Keratinocyte (primary cell): ENCODE measurements around the gene ALG5. TPM values are rescaled to one million over a fixed set of nuclear protein-coding genes. Genes with fewer than 3 reads are reported as not detected.

Source experiments
- DNase-seq: peaks from one replicate; pipeline ENCODE4 v3.0.0-alpha.2; 2011; ENCODE audit warnings: low read depth, missing footprints, low spot score
- FAIRE-seq: peaks from 2 replicates; lab custom pipeline; 2011; peaks lifted over from hg19 to GRCh38; lab: Jason Lieb, UNC
- H2AFZ ChIP-seq: 2 replicates; pipeline ENCODE4 v1.6.0; 2012; ENCODE audit warnings: low read length, control low read depth, inconsistent platforms; ENCODE audit not compliant: control insufficient read depth
- H3K27ac ChIP-seq: 2 replicates; pipeline ENCODE4 v1.5.1; 2011; ENCODE audit warnings: low read length; ENCODE audit not compliant: control insufficient read depth, insufficient read depth
- H3K27me3 ChIP-seq: 3 replicates; pipeline ENCODE4 v1.6.0; 2011; ENCODE audit warnings: low read length; ENCODE audit not compliant: control insufficient read depth, insufficient read depth; ENCODE audit errors: extremely low read depth
- H3K36me3 ChIP-seq, 2 experiments: 2 replicates in 1 of 2; 3 replicates in 1 of 2; pipeline ENCODE4 v1.5.1; 2011; ENCODE audit warnings: low read length in 2 of 2, mild to moderate bottlenecking in 1 of 2; ENCODE audit not compliant: control insufficient read depth in 2 of 2, insufficient read depth in 2 of 2; ENCODE audit errors: extremely low read depth in 1 of 2
- H3K4me1 ChIP-seq: 3 replicates; pipeline ENCODE4 v1.5.1; 2011; ENCODE audit warnings: low read length; ENCODE audit not compliant: control insufficient read depth, insufficient read depth; ENCODE audit errors: extremely low read depth
- H3K4me2 ChIP-seq: 3 replicates; pipeline ENCODE4 v1.6.0; 2011; ENCODE audit warnings: low read depth, low read length; ENCODE audit not compliant: control insufficient read depth, insufficient read depth; ENCODE audit errors: extremely low read depth
- H3K4me3 ChIP-seq, 3 experiments: fragments of 200-600 bp in 1 of 3; sonication (generic) in 1 of 3; 2 replicates in 2 of 3; 3 replicates in 1 of 3; pipeline ENCODE4 v1.5.1; 2011 to 2016; ENCODE audit warnings: low read length in 3 of 3, mild to moderate bottlenecking in 3 of 3, control low read depth in 2 of 3, inconsistent platforms in 1 of 3, low read depth in 1 of 3, mixed read lengths in 1 of 3, mixed run types in 1 of 3, moderate library complexity in 1 of 3; ENCODE audit not compliant: control insufficient read depth in 2 of 3, insufficient read depth in 2 of 3; ENCODE audit errors: extremely low read depth in 1 of 3
- H3K79me2 ChIP-seq: 2 replicates; pipeline ENCODE4 v1.6.0; 2012; ENCODE audit warnings: low read length; ENCODE audit not compliant: control insufficient read depth, insufficient read depth
- H3K9ac ChIP-seq: 3 replicates; pipeline ENCODE4 v1.6.0; 2011; ENCODE audit warnings: low read length; ENCODE audit not compliant: control insufficient read depth, insufficient read depth; ENCODE audit errors: extremely low read depth
- H3K9me1 ChIP-seq: 3 replicates; pipeline ENCODE4 v1.6.0; 2011; ENCODE audit warnings: low read length; ENCODE audit not compliant: control insufficient read depth, insufficient read depth; ENCODE audit errors: extremely low read depth
- H3K9me3 ChIP-seq: 2 replicates; pipeline ENCODE4 v1.5.1; 2012; ENCODE audit warnings: low read depth, low read length; ENCODE audit not compliant: control insufficient read depth
- H4K20me1 ChIP-seq: 3 replicates; pipeline ENCODE4 v1.6.0; 2011; ENCODE audit warnings: low read length; ENCODE audit not compliant: control insufficient read depth, insufficient read depth; ENCODE audit errors: extremely low read depth
- EZH2 ChIP-seq: IDR thresholded peaks from one replicate; pipeline ENCODE4 v1.6.1; 2012; ENCODE audit warnings: inconsistent platforms, mild to moderate bottlenecking, low read length, moderate library complexity
- dilution Hi-C: fragments of 300-500 bp; cut with MboI; formaldehyde crosslinking; loops from one replicate; pipeline ENCODE4 v1.7.0; 2020; ENCODE audit warnings: low sequenced_read_pairs; ENCODE audit not compliant: extremely low pct_ligation_motif_present
- polyA plus RNA-seq, 5 experiments: library from polyadenylated mRNA; depleted of rRNA in 3 of 5; stranded (reverse) in 3 of 5; stranded (forward) in 1 of 5; unstranded in 1 of 5; fragments of >200 nt; gene quantifications; 1 replicate in 1 of 5; 2 replicates in 3 of 5; 3 replicates in 1 of 5; pipeline versions ENCODE4 v1.2.1 to v1.2.3, GENCODE V29; 2011 to 2012; ENCODE audit warnings: missing spikeins in 2 of 5, low read depth in 1 of 5, low replicate concordance in 1 of 5
- TF ChIP-seq, protein P1 (sequence below), 3 experiments: IDR thresholded peaks in 1 of 3; conservative IDR thresholded peaks in 1 of 3; optimal IDR thresholded peaks in 1 of 3; 2 replicates in 2 of 3; 3 replicates in 1 of 3; pipeline versions ENCODE3 to v1.5.1; 2011; ENCODE audit warnings: low read length in 3 of 3, mild to moderate bottlenecking in 3 of 3, moderate library complexity in 2 of 3, control low read depth in 1 of 3, inconsistent platforms in 1 of 3; ENCODE audit not compliant: insufficient read depth in 2 of 3; ENCODE audit errors: extremely low read depth in 1 of 3

The ALG5 gene
- polyA plus RNA-seq, 1 donor (not counting 4 experiments of a cell fraction or from before 2014, with no cell fraction given) = 63.9 TPM

DNA sequence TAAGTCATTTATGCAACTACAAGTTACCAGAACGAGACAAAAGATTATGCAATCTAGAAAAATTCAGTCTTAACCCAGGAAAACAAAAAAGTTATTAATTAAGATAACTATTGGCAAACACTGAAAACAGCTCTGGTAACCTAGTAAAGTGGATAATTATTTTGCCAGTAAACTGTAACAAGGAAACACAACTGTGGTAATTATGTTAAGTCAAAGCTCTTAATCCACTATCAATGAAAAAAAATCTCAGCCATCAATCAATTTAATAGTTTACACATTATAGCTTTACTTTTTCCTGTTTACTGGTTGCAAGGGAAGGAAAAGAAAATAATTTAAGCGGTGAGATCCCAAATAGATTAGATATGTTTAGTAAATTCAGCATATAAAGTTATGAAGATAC lies 12.6 kb upstream of the ALG5 start:
- dilution Hi-C loops = no loop called here
- Histone ChIP-seq H4K20me1 (no peaks in the 10 kb centered on the region), H3K4me1 (no peaks in the 10 kb centered on the region), H3K4me2 (no peak overlapping the region), H2AFZ (no peak overlapping the region), H3K27ac (no peak overlapping the region), H3K9ac (no peak overlapping the region), H3K4me3 (no peak overlapping the region), H3K79me2 (no peaks in the 10 kb centered on the region), H3K27me3 (no peaks in the 10 kb centered on the region), H3K9me3 (no peaks in the 10 kb centered on the region), H3K36me3 (peaks cover 6 to 9% of the 10 kb centered on the region in 2 experiments), H3K9me1 (no peaks in the 10 kb centered on the region)
- FAIRE-seq (no peak), DNase-seq (no peak)
- TF ChIP-seq, protein P1, sequence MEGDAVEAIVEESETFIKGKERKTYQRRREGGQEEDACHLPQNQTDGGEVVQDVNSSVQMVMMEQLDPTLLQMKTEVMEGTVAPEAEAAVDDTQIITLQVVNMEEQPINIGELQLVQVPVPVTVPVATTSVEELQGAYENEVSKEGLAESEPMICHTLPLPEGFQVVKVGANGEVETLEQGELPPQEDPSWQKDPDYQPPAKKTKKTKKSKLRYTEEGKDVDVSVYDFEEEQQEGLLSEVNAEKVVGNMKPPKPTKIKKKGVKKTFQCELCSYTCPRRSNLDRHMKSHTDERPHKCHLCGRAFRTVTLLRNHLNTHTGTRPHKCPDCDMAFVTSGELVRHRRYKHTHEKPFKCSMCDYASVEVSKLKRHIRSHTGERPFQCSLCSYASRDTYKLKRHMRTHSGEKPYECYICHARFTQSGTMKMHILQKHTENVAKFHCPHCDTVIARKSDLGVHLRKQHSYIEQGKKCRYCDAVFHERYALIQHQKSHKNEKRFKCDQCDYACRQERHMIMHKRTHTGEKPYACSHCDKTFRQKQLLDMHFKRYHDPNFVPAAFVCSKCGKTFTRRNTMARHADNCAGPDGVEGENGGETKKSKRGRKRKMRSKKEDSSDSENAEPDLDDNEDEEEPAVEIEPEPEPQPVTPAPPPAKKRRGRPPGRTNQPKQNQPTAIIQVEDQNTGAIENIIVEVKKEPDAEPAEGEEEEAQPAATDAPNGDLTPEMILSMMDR (optimal IDR thresholded peaks at IDR 0.05 in 1 of 3, IDR thresholded peaks at IDR 0.05 in 1 of 3, conservative IDR thresholded peaks at IDR 0.05 in 1 of 3; ENCODE audit: extremely low read depth in 1 of 3, insufficient read depth in 2 of 3, low read length in 3 of 3) = no peak
- TF ChIP-seq EZH2 = no peak

DNA sequence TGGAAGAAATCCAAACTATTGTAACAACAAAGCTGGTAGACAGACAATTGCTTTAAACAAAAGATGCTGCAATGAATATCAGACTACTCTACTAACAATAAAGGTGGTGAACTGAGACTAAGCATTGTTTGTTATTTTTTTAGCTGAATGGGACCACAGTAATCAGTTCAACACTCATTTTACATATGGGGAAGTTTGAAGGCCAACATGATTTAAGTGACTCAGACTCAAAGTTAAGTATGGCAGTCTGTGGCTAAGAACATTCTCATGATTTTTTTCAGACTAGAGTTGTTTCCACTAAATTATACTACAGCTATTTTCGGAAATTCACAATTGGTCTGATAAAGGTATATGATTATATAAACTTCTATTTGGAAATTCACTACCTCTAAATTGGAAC lies 11.9 kb upstream of the ALG5 start:
- no peaks in the 10 kb centered on the region for H3K27me3 ChIP-seq
- FAIRE-seq (no peak), DNase-seq (no peak)
- dilution Hi-C loops = no loop called here
- no peak overlapping the region for H3K4me2 ChIP-seq
- no peak overlapping the region for H2AFZ ChIP-seq
- H3K9me1 ChIP-seq = no peaks in the 10 kb centered on the region
- no peaks in the 10 kb centered on the region for H4K20me1 ChIP-seq
- H3K36me3 ChIP-seq = peaks cover 9 to 11% of the 10 kb centered on the region in 2 experiments
- no peaks in the 10 kb centered on the region for H3K79me2 ChIP-seq
- H3K27ac ChIP-seq = no peak overlapping the region
- no peak overlapping the region for H3K4me3 ChIP-seq
- TF ChIP-seq EZH2 = no peak
- TF ChIP-seq, protein P1 (optimal IDR thresholded peaks at IDR 0.05 in 1 of 3, IDR thresholded peaks at IDR 0.05 in 1 of 3, conservative IDR thresholded peaks at IDR 0.05 in 1 of 3; ENCODE audit: extremely low read depth in 1 of 3, insufficient read depth in 2 of 3, low read length in 3 of 3) = no peak
- no peaks in the 10 kb centered on the region for H3K9me3 ChIP-seq
- H3K4me1 ChIP-seq = no peaks in the 10 kb centered on the region
- no peak overlapping the region for H3K9ac ChIP-seq
